Stimulated activated CD4-positive, alpha-beta T cell treated with anti-CD3 and anti-CD28 coated beads, TNF-alpha, amount 100 ng/mL, for 48 hours (primary cell): ENCODE data around the gene VPS54.
"Not testable (repeated sequence)": the region's sequence is repeated elsewhere in the genome, so short reads cannot be mapped to it uniquely, and the experiment has no call there.

Experiments
- DNase-seq, 3 donors: peaks; one replicate each; pipeline ENCODE4 v3.0.0-alpha.2; 2020; ENCODE audit warnings: low read depth in 3 of 3

VPS54 gene

DNA sequence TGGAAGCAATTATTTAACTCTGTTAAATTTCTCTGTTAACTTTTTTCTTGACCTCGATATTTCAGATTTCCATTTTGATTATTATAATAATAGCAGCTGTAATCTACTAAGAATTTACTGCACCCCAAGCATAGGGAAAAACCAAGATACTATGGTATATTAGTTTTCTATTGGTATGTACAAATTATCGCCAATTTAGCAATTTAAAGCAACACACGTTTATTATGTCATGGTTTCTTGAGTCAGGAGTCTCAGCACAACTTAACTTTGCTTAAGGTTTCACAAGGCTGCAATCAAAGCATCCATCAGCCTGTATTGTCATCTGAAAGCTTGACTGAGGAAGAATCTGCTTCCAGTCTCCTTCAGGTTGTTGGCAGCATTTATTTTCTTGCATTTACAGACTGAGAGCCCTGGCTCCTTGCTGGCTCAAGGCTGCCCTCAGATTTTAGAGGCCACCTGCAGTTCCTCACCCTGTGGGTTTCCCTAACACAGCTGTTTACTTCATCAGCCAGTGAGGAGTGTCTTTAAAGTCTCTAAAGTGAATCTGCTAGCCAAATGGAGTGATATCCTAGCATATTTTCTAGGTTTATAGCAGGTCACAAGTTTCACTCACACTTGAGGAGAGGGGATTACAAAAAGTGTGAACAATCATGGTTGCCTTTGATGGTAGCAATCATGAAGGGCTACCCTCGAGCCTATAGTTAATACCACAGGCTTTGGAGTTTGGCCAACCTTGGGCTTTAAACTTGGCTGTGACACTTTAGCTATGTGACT is 4.4 kb upstream of the VPS54 start:
- DNase-seq: no peak

DNA sequence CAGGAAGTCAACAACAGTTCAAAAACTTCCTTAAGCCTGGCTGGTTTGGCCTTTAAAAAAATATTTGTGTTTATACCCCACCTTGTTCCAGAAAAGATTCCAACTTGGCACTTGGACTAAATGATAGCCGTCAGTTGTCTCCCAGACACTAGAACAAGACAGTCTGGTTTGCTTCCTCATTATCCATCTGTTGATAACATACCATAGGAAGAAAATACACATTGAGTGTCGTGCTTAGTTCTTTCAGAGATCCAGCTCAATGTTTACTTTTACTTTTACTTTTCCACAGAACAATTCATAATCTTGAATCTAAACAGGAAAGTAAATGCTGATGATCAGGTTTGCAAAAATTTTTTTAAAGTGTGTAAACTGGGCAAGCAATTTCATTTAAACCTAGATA is 2.4 kb upstream of the VPS54 start:
- no peak for DNase-seq

DNA sequence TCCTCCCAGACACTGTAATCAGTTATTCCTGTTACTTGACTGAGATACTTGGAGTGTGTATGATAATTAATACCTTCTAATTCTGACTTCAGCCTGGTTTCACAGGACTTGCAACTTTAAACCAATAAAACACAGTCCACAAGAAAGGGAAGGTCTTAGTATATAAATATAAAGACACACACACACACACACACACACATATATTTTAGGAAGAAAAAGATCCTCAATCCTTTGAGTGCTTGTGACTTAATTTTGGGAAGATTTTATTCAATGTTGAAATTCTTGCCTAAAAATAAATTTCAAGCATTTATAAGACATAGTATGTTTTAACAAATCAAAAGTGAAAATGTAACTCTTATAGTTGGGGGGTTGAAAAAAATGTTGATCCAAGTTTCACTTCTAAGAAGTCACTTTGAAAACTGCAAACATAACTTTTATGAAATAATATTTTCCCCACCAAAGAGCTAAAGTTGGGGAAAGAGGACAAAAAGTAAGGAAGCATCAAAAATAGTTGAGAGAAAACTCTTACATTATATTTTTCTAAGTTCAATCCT is 824 bp upstream of the VPS54 start:
- DNase-seq: no peak

DNA sequence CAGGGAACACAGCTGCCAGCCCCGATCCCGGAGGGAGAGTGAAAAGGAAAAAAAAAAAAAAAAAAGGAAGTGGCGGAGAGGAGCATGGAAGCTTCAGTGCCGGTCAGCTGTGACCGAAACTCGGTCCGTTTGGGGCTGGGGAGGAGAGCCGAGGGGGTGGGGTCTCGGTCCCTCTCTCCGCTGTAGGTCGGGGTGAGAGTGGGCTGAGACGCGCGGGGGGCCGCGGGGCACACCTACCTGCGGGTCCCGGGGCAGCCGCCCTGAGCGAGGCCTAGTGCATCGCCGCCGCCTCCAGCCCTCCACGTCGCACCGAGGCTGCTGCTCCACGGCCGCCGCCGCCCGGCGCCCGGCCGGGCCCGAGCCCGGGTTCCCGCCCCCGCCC is 536 bp downstream of the VPS54 start:
- DNase-seq: no peak

DNA sequence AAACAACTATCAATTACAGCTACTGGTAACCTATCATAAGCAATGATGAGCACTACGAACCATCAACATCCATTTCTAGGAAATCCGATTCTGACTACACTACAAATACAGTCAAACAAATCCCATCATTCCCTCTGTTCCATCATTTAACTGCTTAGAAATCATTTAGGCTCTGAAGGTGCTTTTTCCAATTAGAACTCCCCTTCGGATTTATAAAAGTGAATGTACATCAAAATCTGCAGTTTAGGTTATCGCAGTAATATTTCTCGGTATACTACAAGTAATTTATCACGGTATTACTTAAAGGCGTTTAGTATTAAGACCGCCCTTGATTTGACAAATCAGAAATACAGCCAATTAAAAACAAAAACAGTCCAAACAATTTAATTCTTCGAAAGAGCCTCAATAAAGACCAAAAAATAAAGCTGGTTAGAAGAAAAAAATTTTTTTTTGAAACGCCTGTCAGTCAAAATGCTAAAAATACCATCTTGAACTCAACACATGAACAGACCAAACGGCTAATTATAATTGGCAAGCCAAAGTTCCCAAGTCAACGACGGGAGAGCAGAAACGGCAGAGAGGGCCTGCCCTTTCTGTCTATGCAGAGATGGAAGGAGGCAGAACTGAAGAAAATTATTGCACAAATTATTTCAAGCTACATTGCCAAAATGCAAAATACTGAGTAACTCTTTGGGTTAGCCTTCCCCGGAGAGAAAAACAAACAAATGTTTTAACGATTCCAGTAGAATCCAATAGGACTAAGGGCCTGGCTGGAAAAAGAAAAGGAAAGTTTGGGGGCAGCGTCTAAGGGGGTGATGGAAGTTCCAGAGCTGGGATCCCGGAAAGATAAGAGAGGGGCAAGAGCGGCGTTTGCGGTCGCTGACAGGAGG is 1.2 kb downstream of the VPS54 start:
- no peak for DNase-seq

DNA sequence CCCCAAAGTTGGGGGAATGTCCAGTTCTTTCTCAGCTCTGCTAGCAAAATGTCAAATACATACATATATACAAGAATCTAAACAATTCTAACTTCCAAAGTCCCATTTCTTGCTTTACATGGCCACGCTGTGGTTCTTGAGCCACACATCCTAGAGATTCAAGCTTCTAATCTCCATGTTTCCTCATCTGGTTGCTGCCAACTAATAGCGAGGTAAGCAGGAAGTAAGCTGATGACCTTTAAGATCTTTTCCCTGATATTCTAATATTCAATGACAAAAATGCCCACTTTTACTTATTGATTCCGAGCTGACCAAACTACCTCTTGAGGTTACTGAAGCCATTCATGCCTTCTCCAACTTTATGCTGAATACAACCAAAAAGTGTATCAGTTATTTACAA is 3.3 kb downstream of the VPS54 start:
- DNase-seq: no peak

DNA sequence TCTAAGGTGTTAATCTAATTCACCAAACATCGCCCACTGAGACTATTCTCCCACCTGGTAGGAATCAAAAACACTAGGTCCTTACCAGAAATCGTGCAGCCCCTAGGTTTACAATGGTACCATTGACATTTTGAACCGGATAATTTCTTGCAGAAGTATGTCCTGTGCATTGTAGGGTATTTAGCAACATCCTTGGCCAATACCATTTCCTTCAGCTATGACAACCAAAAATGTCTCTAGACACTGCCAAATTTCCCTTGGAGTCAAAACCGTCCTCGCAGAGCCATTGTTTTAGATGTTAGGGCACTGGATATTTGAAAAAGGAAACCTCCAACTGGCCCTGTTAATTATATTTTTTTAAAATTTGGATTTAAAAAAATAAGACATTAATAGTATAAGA is 3.8 kb downstream of the VPS54 start:
- no peak for DNase-seq

DNA sequence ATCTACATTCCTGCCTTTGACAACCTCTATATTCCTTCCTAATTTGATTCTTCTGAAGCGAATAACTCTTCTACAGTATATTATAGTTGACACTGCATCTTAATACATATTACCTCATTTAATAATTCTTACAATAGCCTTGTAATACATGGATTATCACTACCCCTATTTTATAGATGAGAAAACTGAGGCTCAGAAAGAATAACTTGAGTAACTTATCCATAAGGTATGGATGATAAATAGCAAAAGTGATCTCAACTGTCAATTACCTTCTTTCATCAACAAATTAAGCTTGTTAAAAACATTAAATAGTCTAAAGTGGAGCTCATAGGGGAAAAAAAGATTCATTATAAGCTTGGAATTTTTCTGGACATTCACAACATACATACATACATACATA is 4.6 kb downstream of the VPS54 start:
- no peak for DNase-seq

DNA sequence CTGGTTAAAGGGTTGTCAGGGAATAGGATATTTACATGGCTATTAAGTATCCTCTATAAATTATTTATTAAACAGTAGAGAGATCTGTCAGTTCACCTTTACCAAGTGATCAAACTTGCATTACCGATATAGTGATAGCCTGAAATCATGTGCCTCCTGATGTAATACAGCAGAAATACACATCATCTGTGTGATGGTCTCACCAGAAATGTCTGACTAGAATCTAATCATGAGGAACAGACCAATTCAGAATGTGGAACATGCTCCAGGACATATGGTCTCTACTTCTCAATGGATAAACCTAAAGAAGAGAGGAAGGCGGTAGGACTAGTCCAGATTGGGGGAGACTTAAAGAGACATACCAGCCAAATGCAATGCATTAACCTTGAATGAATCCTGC is 6.2 kb downstream of the VPS54 start:
- DNase-seq: no peak

DNA sequence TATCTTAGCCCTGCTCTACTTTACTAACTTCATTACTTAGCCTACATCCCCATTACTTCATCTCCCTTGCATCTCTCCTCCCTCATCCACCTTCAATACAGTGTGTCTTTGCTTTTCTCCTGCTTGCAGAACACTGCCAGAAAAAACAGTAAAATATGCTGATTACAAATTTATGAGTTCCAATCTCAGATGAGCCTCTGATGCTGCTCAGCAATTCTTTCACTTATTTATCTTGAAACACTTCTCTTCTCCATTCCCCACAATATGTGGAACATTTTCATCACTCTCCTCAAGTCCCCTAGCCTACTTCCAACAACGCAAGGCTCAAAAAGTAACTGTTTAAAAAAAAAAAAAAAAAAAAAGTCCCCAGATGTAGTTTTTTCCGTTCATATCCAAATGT is 7.1 kb downstream of the VPS54 start:
- no peak for DNase-seq

DNA sequence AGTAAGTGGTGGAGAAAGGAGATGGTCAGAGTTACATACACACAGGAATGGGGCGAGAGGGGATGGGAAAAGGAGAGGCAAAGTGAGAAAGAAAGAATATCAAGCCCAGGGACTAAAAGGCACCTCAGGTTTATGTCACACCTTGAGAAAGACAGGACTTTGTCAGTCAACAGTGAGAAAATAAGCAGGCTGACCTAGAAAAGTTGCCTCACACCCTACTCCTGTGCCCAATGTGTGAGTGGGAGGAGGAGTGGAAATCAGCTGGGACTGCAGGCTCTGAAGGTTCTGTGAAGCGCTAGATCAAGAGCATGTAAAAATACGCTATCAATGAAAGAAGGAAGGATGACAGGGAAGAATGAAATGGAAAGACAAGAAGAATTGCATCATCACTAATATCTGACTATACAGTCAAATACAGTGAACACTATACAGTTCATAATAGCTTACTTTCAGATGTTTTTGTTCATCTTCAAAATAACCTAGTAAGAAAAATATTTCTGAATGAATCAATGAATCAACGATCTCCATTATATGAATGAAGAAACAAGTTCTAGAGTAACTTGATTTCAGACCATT is 10.7 kb downstream of the VPS54 start:
- no peak for DNase-seq

DNA sequence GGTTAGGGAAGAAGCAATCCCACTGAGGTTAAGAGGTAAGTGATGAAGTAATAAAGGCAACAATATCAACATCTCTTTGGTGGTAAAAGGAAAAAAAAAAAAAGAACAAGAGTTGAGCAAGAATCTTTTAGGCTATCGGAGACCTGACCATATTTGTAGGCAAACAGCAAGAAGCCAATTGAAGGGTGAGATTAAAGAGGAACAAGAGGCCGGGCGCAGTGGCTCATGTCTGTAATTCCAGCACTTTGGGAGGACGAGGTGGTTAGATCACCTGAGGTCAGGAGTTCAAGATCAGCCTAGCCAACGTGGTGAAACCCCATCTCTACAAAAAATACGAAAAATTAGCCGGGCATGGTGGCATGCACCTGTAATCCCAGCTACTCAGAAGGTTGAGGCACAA is 11.3 kb downstream of the VPS54 start:
- no peak for DNase-seq

DNA sequence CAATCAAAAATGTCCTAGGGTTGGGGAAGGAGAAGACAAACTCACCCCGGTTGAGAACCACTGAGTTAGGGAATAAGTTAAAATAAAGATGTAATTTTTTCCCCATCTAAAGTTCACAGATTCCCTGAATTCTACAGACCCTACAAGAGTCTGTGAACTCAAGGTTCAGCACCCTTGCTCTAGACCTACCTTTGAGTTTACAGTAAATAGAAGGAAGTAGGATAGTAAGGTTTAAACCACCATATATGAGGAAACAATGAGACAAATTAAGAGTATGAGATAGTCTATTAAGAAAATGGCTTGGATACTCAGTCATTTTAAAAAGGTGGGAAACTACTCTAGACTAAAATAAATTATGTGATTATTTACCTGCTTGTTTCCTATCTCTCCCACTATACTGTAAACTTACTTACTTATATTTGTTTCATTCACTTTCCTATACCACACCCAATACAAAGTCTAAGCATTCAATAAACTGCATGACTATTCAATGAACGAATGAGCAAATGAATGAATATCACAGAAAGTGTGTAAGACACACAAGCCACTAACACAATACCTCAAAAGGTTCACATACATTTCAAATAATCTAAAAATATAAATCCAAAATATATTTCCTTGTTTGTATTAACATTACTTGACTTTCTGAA is 13.4 kb downstream of the VPS54 start:
- DNase-seq: no peak

DNA sequence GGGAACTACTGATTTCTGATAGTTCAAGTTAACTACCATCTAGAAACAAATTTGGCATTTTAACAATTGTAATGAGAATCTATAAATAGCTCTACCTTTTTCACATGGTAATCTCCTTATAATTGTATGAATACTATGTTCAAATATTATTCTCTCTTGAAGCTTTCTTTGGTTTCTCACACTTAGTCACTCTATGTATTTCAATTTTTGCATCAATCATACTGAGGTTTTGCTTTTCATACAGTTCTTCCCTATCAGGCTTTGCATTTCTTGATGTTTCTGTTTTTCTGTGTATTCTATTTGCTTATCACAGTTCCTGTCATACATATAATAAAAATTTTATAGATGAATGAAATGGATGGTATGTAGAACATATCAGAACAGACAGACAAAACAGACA is 16.0 kb downstream of the VPS54 start:
- DNase-seq: no peak

DNA sequence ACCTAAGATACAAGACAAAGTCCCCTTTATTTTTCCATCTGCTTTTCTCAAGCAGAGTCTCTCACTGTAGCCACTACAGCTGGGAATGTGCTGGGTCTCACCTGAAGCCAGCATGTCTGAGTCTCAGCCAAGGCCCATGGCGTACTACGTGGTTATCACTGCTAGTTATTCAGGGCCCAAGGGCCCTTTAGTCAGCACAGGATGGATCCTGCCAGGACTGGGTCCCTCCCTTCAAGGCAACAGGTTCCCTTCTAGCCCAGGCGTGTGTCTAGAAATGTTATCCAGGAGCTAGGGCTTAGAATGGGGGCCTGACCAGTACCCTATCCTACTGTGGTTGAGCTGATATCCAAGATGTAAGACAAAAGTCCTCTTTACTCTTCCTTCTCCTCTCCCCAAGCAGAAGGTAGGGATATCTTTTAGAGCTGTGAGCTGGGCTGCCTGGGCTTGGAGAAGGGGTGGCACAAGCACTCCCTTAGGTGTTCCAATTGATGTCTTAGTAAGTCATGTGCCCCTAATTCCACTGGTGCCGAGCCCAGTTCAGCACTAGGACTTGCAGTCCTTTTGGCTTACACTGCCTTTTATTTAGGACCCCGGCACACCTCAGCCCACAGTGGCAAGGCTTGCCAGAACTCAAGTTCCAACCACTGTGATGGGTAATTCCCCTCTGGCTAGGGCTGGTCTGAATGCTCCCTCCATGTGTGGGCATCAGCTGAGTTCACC is 17.7 kb downstream of the VPS54 start:
- DNase-seq: no peak

DNA sequence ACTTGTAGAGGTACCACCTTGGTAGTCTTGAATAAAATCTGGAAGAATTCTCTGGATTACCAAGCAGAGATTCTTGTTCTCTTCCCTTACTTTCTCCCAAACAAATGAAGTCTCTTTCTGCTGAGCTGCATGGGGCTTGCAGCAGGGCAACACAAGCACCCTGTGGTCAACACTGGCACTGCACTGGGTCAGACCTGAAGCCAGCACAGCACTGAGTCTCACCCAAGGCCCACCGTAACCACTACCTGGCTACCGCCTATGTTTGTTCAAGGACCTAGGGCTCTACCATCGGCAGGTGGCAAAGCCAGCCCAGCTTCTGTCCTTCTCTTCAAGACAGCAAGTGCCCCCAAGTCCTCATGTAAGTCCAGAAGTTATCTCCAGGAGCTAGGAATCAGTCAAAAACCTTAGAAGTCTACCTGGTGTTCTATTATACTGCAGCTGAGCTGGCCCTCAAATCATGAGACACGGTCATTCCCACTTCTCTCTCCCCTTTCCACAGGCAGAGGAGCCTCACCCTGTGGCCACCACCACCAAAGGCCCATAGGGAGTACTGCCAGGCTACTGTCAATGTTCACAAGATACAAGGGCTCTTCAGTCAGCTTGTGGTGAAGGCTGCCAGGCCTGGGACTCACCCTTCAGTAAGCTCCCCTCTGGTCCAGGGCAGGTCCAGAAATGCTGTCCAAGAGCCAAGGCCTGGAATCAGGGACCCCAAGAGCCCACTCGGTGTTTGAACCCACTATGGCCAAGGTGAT is 18.4 kb downstream of the VPS54 start:
- DNase-seq: no peak

DNA sequence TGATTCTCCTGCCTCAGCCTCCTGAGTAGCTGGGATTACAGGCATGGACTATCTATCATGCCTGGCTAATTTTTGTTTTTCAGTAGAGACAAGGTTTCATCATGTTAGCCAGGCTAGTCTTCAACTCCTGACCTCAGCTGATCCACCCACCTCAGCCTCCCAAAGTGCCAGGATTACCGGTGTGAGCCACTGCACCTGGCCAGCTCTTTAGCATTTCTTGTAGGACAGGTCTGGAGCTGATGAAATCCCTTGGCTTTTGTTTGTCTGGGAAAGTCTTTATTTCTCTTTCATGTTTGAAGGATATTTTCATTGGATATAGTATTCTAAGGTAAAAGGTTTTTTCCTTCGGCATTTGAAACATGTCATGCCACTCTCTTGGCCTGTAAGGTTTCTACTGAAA is 20.2 kb downstream of the VPS54 start:
- DNase-seq: no peak

DNA sequence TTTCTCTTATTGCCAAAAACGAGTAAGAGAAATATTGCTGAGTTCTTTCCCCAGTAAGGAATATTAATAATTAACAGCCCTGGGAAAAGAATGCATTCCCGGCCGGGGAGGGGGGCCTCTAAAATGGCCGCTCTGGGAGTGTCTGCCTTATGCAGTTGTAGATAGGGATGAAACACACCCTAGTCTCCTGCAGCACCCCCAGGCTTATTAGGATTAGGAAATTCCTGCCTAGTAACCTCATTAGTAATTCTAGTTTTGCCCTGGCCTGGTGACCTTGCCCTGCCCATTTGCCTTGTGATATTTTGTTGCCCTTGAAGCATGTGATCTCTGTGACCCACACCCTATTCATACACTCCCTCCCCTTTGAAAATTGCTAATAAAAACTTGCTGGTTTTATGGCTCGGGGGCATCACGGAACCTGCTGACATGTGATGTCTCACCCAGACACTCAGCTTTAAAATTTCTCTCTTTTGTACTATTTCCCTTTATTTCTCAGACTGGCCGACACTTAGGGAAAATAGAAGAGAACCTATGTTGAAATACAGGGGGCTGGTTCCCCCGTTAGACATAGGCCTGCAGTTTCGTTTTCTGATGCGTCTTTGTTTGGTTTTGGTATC is 22.5 kb downstream of the VPS54 start:
- not testable (repeated sequence) for DNase-seq

DNA sequence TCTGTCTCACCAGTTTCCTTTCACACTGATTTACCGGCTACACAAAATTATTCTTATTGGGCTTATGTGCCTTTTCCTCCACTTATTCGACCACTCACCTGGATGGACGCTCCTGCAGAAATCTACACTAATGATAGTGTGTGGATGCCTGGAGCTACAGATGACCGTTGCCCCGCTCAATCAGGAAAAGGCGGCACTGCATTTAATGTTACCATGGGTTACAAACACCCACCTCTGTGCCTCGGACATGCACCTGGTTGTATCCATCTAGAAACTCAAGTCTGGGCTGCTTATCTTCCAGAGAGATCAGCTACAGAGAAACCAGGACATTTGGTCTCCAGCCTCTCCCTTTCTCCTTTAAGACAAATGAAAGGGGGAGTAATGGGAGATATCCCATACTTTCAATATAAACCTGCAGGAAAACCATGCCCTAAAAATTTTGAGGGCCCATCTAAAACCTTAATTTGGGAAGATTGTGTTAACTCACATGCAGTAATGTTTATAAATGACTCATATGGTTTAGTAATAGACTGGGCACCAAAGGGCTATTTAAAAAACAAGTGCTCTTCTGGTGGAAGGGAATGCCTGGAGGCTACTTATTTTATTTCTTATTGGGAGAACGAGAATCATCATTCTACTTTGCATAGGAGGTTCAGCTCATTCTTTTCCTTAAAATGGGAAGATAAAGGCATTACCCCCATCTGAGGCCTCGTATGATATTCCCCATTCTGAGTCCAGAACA is 24.7 kb downstream of the VPS54 start:
- DNase-seq: not testable (repeated sequence)
